ENCODE measurements around the gene GCK.
"Not testable (repeated sequence)": the region's sequence is repeated elsewhere in the genome, so short reads cannot be mapped to it uniquely, and the experiment has no call there.

The GCK gene

GRCh38 chr7:44201813-44202212 is 12.6 kb upstream of the GCK start:
- DNase-seq (ENCODE audit: low spot score) = peak; percentile 32

GRCh38 chr7:44200699-44201461 is 11.6 kb upstream of the GCK start, which contains the start of gene YKT6:
Gene YKT6, plus strand, starts transcription at chr7:44200978. Its CDS starts 158 bp downstream, at chr7:44201136.
- peak; percentile 99 for DNase-seq (ENCODE audit: low spot score)

DNA sequence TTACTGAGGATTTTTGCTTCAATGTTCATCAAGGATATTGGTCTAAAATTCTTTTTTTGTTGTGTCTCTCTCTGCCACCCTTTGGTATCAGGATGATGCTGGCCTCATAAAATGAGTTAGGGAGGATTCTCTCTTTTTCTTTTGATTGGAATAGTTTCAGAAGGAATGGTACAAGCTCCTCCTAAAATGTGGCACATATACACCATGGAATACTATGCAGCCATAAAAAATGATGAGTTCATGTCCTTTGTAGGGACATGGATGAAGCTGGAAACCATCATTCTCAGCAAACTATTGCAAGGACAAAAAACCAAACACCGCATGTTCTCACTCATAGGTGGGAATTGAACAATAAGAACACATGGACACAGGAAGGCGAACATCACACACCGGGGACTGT is 10.9 kb upstream of the GCK start:
- not testable (repeated sequence) for DNase-seq (ENCODE audit: low spot score)

DNA sequence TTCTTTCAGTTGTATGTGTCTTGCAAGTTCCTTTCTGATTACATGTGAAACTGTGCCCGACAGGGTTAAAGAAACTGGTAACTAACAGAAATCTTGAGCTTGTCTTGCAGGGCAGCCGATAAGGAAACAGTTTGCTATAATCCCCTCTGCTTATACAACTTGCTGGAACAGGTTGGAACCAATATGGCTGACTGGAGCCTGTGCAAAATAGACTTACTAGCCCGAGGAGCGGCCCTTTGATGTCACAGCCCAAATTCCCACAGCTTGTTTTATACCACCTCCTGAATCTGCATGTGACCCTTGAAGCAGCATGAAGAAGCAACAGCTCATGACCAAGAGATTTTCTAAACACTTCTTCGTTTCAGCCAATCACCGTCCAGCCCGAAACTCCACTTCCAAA is 8.2 kb upstream of the GCK start:
- no peak for DNase-seq (ENCODE audit: low spot score)

GRCh38 chr7:44196450-44196872 is 7.2 kb upstream of the GCK start:
- peak; percentile 73 for DNase-seq (ENCODE audit: low spot score)

DNA sequence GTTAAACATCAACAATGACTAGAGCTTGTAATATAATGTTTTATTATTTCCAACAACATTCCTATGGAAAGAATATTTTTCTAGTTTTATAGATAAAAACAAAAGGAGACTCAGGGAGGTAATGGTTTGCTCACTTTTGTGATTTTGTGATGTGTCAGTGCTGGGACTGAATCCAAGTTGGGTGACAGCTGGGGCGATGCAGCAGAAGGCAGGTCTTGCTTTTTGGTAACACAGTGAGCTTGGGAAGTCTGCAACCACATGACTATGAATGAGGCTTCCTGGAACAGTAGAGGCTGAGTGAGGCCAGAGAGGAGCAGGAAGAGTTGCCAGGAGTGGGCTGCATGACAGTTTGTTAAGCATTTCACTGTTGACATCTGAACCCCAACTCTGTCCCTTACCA is 6.7 kb upstream of the GCK start:
- no peak for DNase-seq (ENCODE audit: low spot score)

DNA sequence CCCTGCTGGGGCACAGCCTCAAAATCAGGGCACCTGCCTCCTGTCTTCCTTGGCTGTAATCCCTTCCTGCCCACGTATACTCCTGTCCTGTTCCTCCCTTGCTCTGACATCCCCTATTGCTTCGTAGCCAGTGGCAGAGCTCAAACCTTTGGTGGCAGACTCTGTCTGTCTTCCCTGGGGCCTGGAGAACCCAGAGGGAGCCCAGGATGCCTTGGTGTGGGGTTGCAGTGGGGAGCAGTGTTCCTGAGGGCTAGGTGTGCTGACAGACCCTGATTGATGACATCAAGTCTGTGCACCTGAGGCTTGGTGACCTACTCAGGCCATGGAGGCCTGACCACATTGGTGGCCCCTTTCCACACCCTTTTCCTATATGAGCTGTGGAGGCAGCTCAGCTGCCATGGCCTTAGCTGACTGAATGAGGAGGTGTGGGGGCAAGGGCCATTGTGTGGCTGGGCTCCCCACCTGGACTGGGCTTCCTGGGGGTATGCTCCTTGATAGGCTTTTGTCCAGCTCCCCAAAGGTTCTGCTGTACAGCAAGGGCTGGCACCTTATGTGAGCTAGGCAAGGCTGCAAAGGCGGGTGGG is 5.4 kb upstream of the GCK start:
- DNase-seq (ENCODE audit: low spot score) = no peak

GRCh38 chr7:44194069-44194468 is 4.8 kb upstream of the GCK start:
- DNase-seq (ENCODE audit: low spot score) = no peak

DNA sequence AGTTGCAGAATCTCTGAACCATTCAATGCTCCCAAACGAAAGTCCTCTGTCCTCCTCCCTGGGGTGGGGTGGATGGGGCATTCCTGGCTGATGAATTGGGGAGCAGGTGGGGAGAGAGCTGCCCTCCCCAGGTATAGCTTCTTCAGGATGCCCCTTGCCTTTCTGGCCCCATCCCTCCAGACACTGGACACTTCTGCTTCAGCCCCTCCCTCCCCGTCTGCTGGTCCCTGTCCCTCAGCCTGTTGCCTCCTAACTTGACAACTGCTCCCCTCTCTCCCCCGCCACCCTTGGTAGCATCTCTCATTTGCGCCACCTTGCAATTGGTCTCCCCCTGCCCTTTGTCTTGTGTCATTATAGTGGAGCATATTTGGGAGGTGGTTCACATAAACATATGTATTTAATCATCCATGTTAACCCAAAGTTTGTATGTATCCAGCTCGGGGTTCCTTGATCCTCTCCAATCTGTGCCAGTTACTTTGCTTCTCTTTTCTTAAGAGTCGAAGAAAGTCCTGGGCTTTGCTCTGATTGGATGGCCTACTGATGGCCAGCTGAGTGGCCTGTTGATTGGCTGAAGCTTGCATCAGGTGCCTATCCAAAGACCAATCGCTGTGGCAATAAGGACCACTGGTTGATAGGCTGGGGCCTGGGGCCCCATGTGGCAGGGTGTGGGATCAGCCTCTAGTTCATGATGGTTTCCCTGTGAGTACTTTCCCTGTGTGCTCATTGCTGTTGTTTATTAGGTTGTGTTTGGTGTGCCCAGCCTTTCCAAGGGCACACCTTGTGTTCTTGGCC is 4.0 kb upstream of the GCK start:
- no peak for DNase-seq (ENCODE audit: low spot score)

GRCh38 chr7:44191171-44191570 is 1.9 kb upstream of the GCK start:
- DNase-seq (ENCODE audit: low spot score) = no peak

DNA sequence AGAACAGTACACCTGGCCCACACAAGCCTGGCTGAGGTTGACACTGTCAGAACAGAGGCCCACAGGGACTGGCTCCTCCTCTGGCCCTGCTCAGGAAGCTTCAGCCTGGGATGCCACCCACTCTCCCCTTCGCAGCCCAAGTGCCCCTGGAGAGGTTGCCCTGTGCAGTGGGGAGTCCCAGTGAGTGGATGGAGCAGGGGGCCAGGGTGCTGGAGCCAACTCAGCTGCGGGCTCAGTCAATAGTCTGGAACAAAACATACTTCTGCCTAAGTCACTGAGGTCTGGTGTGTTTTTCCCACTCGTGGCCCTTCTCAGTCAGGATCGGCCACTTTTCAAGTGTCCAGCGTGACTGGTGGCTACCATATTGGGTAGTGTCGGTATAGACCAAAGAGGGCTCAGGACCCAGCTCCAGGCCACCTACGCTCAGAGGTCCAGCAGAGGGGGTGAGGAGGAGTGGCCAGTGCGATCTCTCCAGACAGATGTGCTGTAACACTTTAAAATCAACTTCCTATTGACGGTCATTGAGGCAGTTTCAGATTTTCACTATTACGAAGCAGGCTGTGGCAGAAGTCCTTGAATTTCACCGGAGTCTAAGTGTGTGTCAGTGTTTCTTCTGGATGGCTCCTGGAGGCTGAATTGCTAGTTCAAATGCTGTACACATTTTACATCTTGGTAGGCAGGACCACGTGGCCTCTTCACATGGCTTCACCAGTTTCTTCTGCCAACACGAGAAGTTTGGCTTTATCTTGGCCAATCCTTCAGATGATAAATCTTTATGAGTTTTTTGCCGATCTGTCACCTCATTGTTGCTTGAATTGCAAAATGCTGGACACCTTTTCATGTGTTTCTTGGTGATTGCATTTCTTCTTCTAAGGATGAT is 994 bp upstream of the GCK start:
- no peak for DNase-seq (ENCODE audit: low spot score)

DNA sequence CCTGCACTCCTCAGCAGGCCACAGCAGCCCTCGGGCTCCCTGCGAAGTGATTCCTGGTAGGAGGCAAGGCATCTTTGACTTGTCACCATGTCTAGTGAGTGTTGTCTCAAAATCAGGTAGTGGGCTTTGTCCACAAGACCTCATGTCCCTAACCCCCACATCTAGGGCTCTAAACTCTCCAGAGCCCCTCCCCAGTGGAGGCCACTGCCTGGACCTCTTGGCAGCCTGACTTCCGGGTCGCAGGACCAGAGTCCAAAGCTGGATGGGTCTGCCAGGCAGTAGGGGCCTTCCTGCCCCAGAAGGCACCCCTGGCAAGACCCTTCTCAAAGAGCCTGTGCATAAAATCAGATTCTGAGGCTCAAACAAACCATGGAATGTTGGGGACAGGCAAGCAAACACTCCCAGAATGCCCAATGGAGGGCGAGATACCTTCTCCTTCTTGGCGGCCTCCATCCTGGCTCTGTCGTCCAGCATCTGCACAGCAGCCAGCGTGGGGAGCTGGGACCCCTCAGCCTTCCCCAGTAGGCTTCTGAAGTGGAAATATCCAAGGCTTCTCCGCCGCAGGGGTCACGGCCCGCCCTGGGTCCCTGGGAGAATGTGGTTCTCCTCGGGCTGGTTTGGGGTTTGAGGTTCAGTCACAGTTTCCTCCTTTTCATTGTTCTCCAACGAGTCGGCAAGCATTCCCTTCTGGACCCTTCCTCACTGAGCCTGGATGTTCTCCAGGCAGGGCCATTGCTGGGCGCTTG is 586 bp downstream of the GCK start:
- DNase-seq (ENCODE audit: low spot score) = no peak

GRCh38 chr7:44187636-44188416 is 1.4 kb downstream of the GCK start:
- DNase-seq (ENCODE audit: low spot score) = no peak

DNA sequence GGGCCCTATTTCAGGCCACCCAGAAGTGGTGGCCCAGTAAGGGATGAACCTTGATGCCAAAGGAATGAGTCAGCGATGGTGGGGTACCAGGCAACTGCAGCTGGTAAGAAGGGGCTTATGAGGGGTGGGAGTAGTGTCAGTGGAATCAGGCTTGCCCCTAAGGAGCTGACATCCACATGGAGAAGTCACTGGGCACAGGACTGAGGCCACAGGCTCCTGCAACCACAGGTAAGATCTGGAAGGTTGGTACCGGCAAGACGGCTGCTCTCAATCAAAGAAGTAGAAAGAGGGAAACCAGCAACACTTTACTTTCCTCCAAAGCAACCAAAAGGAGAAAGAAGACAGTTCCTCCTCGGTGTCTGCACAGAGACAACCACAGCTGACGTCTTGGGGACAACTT is 2.5 kb downstream of the GCK start:
- no peak for DNase-seq (ENCODE audit: low spot score)

- no peak for DNase-seq (ENCODE audit: low spot score)
Observed at GRCh38 chr7:44185729-44186128, 3.5 kb downstream of the GCK start.

DNA sequence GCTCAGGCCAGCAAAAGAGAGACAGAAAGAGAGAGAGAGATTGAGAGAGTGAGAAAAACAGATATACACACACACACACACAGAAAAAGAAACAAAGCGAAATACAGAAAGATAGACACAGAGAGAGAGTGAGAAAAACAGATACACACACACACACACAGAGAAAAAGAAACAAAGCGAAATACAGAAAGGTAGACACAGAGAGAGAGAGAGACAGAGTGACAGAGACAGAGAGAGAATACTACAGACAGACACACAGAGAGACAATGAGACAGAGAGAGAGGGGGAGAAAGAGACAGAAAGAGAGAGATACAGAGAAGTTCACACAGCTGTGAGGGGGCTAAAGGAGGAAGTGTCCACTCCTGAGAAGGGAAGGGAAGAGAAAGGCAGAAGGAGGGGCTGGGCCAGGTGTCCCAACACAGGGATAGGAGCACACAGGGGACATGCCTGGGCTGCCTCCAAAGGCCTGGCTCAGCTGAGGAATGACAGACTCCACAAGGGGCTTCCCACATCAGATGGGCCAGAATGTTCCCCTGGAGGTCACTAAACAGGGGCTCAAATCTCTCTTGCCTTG is 4.3 kb downstream of the GCK start:
- no peak for DNase-seq (ENCODE audit: low spot score)

DNA sequence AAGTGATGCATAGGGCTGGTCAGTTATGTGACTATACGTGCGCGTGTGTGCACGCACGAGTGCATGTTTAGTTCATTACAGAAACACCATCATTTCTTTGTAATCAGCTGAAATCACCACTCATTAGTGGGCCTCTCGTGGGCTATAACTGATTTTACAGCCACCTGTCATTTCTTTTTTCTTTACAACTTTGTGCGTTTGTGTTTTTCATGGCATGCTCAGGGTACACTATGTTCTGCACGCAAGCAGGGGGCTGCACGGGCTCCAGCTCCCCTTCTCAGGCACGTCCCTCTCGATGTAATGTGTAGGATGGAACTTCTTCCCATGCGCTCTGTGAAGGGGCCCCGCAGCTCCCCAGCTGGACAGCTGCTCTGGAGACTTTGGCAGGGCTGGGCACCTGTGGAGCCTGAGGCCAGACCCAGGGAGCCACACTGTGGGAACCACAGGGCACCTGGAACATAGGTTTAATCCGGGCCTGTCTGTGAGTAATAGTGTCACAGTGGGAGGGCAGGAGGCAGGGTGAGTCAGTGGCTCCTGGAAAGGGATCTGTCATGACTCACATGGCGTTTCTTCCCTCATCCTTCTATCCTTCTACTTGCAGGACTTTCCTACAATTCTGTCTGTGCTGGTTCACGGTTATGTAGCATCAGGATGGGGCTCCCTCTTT is 4.9 kb downstream of the GCK start:
- peak; percentile 82 for DNase-seq (ENCODE audit: low spot score)

DNA sequence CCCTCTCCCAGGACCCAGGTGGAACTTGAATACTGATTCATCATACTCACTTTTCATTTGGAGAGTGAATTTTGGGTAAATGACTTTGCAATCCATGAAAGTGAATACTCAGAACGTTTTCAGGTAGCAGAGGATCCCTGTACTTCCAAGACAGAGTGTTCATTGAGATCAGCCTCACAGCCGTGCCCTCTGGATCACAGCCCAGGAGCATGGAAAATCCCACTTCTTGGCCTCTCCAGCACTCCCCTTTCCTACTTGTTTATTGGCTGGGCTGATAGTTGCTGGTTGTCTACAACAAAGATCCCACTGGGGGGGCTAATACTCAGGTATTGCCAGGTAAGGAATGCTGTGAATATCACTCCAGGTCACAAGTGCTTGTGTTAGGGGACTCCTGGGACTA is 5.9 kb downstream of the GCK start:
- no peak for DNase-seq (ENCODE audit: low spot score)

DNA sequence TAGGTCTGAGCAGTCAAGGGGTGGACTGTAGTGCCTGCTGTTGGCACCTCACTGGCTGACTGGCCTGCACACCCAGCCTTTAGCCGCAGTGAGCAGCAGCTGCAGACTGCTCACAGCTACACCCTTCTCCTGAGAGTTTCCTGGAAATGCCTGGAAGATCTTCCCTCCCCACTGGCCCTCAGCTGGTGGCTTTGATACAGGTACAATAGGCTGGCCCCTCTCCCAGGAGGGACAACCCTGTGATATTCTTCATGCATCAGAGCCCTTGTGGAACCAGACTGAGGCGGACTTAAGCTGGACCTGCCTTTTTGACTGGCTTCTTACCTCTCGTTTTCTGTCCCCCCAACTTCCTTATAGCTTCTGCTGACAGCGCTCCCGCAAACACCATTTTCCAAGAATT is 6.4 kb downstream of the GCK start:
- no peak for DNase-seq (ENCODE audit: low spot score)

GRCh38 chr7:44180631-44181030 is 8.6 kb downstream of the GCK start:
- DNase-seq (ENCODE audit: low spot score) = no peak
